NCI-H128 (cell line): ENCODE data around the gene UBA52.
"Not testable (repeated sequence)": the region's sequence is repeated elsewhere in the genome, so short reads cannot be mapped to it uniquely, and the experiment has no call there.

Experiments
- DNase-seq: peaks from one replicate; lab custom pipeline; 2025; ENCODE audit not compliant: unreplicated experiment; lab: John Stamatoyannopoulos, UW

The UBA52 gene

DNA sequence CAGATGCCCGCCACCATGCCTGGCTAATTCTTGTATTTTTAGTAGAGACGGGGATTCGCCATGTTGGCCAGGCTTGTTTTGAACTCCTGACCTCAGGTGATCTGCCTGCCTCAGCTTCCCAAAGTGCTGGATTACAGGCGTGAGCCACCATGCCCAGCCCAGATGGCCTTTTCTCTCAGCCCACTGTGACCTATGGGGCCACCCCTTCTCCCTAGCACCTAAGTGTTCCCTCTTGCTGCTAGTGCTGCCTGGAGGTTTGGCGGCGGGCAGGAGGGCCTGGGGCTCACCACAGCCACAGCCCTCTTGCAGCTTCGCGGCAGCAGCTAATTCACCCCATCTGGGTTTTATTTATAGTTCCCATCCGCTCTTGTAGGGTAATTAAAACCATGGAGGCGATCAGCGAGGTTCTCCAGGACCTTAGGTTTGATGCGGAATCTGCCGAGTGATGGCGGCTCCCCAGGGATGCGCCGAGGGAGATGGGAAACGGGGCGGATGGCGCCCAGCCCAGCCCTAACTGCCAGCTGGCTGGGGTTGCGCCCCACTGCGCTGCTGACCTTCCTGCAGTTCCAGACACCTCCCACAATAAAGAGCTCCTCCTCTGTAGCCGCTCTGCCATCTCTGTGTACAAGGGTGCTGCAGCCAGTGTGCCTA is 20.2 kb downstream of the UBA52 start:
- DNase-seq, result no peak

DNA sequence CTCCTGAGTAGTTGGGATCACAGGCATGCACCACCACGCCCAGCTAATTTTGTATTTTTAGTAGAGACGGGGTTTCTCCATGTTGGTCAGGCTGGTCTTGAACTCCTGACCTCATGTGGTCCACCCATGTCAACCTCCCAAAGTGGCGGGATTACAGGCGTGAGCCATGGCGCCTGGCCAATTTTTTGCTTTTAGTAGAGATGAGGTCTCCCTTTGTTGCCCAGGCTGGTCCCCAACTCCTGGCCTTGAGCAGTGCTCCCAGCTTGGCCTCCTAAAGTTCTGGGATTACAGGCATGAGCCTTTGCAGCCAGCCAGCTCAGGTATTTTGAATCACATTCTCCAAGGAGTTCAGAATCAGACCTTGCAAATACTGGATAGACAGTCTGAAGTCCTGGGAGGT is 21.1 kb downstream of the UBA52 start:
- DNase-seq, result not testable (repeated sequence)

DNA sequence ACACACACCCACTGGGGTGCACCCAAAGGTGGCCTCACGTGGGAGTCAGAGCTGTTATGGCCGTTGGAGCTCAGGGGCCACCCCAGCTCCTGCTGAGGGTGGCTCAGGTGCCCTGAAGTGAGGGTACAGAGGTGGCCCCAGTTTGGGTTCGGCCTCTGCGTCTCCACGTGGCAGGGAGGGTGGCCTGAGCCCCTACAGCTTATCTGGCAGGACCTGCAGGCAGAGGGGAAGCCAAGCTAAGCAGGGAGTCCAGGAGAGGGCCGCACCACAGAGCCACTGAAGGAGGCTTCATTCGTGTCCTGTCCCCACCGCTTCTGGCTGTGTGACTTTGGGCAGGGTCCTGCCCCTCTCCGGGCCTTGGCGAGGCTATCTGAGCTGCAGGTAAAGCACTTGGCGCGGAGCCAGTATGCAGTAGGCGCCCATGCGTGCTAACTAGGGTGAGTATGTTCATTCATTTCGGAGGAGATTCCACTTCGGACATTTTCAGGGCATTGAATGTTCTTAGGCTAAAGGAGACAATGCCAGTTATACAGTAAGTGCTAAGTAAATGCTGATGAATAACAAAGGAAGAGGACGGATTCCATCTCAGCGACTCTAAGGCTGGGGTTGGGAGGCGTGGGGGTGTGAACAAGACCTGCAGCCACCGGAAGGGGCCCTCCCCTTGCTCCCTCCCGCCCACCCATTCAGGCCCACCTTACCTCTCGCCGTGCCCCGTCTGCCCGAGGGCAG is 21.9 kb downstream of the UBA52 start:
- no peak for DNase-seq

DNA sequence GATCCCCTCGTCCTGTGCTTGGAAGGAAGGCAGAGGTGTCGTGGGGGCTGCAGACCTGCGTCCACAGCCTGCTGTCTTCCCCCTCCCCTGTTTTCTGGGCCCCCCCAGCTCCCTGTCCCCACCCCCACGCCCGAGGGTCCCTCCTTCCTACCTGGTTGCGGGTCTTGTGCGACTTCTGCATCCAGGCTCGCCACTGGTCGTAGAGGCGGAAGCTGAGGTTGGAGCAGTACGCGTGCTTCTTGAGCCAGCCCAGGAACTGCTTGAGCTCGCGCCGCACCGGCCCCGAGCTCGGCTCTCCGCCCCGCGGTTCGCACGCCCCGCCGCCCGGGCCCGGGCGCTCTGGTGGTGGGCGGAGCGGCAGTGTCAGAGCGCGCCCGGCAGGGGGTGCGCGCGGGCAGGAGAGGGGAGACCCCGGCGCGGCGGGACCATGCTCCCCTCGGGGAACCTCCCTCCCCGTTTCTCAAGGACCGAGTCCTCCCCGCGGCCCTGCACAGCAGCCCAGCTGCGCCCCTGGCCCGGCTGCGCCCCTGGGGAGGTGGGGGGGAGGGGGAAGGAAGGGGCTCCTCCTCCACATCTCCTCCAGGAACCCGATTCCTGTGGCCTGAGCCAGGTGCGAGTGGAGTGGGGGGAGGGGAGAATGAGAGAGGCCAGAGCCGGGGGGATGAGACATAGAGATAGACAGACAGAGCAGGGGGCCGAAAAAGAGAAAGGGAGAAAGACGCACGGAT is 22.6 kb downstream of the UBA52 start:
- peak; percentile 36 for DNase-seq

DNA sequence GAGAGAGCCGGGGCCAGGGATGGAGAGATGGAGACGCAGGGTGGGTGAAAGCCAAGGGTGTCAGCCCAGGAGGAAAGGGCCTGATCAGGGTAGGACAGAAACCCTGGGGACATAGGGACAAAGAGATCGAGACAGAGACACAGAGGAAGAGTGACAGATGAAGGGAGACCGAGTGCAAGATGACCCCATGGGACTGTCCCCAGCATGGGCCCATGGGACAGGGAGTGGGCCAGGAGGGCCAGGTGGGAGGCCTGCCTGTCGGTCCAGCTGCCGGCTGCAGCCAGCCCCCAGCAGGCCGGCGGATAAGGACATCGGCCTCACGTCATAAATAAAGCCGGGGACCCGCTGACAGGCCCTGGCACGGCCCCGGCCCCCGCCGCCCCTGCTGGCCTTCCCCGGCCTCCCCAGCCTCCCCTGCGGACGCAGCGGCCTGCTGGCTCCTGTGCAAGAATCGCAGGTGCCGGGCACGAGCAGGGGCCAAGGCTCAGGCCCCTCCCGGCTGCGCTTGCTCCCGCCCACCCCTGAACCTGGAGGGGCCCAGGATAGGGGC is 23.2 kb downstream of the UBA52 start:
- DNase-seq, result no peak

DNA sequence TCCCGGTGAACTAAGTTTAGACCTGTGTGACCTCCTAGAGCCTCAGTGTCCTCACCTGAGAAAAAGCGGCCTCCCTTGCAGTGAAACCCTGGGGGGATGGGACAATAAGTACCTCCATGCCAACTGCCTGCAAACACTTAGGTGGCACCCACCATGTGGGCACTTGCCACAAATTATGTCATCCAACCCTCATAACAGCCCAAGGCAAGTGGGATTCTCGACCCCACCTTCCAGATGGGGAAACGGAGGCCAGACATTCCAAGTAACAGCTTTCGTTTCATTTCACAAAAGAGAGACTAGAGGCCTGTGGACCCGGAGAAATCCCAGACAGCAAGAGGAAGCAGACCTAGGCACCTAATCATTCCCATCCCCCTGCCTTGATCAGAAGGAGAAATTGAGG is 23.8 kb downstream of the UBA52 start:
- DNase-seq, result no peak

DNA sequence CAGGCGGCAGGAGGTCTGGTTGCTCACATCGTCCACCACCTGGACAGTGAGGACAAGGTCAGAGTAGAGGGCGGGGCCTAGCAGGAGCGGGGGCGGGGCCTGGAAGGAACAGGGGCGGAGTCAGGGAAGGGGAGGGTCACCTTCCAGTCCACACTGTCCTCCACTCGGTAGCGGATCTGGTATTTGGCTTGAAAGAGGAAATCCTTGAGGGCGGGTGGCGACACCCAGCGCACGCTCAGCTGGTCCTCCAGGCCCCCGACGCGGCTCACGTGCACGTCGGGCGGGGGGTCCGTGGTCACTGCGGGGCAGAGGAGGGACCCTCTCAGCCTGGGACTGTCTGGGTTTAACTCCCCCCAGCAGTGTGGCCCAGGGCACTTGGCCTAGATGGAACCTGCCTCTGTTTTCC is 25.1 kb downstream of the UBA52 start:
- no peak for DNase-seq

DNA sequence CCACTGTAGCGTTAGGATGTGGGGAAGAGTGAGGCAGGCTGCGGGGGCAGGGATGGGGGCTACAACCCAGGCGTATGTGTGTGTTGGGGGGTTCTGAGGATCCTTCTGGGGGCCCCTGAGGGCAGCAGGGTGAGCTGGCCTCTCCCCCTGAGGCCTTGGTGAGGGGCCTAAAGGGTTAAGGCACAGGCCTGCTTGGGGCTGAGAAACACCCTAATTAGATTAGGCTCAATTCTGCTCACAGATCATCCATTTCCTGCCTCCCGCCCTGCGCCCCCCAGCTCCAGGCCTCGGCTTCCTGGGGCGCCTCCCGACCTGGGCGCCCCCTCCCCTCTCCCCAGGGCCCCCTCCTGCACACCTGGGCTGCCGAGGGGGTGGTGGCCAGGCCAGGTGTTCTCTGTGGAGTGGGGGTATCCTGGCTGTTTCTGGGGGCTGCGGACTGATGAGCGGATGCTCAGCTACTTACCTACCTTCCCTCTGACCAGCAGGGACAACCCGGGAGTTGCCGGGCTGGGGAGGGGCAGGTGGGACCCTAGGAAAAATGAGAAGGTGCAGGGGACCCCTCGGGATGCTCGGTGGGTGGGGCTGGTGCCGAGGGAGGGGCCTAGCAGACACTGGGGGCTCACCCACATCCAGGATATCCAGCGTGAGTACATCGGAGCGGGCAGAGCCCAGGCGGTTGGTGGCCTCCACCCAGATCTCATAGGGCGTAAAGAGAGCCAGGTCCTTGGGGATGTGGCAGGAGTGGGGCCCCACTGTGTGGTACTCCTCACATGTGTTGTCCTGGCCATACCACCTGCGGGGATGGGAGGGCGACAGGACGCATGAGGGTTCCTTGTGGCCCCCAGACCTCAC is 26.4 kb downstream of the UBA52 start:
- DNase-seq, result no peak

DNA sequence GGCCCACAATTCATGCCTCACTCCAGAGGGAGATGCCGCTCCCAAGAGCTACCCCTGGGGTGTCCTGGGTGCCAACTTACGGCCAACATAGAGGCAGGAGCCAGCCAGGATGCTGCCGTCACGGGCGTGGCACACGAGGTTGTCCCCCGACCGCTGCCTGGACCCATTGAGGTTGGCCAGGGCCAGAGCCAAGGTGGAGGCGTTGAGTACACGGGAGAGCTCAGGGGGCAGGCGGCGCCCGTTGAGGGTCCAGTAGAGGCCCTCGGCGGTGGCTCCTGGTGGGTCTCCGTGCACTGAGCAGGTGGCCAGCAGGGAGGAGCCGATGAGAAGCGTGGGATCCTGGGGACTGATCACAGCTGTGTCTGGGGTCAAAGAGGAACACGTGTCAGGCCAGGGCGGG is 27.8 kb downstream of the UBA52 start:
- no peak for DNase-seq

DNA sequence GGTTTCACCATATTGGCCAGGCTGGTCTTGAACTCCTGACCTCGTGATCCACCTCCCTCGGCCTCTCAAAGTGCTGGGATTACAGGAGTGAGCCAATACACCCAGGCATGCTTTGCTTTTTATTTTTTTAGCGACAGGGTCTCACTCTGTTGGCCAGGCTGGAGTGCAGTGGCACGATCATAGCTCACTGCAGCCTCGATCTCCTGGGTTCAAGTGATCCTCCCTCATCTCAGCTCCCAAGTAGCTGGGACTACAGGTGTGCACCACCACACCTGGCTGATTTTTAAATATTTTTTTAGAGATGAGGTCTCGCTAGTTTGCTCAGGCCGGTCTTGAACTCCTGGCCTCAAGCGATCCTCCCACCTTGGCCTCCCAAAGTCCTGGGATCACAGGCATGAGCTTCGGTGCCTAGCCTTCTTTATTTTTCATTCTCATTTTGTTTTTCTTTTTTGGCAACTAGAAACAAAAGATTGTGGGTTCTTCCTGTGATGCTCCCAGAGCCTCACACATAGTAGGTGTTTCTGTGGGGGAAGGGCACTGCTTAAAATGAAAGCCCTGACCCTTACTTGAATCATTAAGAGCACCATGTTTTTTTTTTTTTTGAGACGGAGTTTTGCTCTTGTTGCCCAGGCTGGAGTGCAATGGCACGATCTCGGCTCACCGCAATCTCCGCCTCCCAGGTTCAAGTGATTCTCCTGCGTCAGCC is 29.2 kb downstream of the UBA52 start:
- not testable (repeated sequence) for DNase-seq

DNA sequence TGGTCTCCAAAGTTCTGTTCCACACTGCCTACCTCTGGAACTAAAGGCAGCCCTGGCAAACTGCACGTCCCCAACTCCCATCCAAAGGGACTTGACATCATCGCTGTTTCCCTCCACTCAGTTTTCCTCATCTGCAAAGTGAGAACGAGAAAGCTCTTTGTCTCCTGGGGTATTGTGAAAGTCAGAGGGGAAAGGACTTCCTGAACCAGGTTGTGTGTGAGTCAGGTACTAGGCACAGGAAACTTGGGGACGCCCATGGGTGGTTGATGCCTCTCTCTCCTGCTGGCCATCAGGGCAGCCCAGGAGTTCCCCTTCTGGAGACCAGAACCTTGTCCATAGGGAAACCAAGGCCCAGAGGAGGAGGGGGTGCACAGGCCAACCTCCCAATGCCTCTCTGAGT is 30.2 kb downstream of the UBA52 start:
- no peak for DNase-seq

DNA sequence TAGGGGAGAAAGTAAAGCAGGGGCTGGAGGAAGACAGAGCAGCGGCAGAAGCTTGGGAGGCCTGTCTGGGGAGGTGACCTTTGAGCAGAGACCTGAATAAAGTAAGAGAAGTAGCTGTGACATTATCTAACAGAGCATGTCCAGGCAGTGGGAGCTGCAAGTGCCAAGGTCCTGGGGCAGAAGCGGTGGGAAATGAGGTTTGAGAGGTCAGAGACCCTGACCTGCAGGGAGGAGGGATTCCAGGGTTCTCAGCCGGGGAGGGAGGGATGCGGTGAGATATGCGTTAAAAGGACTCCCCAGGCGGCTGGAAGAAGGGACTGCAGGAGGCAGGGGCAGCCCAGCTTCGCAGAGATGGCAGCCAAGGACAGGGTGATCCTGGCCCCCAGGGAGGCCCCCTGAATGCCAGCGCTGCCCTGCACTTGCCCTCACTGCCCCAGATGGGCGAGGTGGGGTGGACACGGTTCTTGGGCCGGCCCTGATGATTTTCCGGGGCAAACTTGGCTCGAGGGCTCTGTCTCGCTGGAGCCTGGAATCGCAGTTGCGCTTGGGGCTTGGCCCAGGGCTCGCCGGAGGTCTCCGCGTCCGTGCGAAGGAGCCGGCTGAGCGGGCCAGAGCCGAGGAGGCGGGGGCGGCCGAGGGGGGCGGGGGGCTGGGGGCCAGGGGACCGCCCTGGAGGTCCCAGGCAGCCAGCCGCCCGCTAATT is 31.7 kb downstream of the UBA52 start:
- no peak for DNase-seq

DNA sequence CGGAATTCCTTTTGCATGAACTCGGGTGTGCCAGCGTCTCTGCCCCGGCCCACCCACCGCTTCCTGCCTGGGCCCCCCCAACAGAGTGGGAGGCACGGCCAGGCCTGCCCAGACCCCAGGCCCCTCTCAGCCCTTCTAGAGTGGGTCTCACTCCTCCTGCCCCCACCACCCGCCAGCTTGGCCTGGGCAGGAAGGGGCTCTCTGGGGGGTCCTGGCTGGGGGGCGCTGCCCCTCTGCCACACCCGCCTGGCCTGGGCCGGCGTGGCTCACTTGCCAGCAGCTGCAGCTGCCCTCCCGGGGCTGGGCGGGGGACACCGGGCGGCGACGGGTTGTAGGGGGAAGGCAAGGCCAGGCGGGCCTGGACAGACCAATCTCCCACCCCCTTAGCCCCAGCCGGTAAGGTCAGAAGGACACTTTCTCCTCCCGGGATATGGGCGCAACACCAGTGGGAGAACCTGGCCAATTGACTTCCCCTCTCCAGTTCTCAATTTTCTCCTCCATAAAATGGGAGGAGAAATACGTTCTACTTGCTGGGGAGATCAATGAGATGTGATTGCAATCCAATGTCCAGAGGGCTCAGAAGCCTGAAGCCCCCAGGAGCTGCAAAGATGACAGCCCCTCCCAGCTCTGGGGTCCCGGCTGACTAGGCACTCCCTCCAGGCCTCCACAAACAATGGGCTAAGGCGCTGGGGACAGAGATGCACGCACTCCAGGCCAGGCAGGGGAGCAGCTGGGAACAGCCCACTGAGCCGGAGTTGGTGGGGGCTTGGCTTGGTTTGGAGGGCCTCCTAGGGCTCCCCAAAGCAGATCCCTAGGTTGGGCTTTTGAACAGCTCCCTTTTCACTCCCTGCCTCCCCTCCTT is 32.5 kb downstream of the UBA52 start:
- no peak for DNase-seq

DNA sequence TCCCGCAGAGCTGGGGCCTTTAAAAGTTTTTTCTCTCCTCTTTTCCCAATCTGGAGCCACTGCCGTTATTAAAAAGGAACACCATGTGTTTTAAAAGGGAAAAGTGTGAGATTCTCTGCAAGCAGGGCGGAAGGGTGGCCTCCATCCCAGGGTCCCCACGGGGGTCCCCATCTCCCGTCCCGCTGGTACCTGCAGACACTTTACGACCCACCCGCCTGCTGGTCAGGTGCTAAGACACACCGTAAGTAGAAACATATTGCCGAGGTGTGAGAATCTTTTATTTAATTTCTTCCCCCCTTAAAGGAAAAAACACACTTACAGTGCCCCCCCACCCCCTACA is 33.1 kb downstream of the UBA52 start:
- DNase-seq, result no peak

DNA sequence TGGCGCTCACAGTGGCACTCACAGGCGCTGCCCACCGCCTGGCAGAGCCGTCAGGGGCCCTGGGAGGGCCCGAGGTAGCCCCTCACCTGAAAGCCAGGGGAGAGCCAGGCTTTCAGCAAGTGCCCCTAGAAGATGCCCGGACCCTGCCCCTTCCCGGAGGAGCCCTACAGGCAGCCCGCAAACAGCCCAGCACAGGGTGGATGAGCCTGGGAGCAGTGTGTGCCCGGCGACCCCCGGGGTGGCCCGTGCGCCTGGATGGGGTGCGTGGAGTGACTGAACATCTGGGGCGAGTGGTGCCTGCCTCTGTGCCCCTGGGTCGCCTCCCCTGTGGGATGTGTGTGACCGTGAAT is 33.5 kb downstream of the UBA52 start:
- no peak for DNase-seq

DNA sequence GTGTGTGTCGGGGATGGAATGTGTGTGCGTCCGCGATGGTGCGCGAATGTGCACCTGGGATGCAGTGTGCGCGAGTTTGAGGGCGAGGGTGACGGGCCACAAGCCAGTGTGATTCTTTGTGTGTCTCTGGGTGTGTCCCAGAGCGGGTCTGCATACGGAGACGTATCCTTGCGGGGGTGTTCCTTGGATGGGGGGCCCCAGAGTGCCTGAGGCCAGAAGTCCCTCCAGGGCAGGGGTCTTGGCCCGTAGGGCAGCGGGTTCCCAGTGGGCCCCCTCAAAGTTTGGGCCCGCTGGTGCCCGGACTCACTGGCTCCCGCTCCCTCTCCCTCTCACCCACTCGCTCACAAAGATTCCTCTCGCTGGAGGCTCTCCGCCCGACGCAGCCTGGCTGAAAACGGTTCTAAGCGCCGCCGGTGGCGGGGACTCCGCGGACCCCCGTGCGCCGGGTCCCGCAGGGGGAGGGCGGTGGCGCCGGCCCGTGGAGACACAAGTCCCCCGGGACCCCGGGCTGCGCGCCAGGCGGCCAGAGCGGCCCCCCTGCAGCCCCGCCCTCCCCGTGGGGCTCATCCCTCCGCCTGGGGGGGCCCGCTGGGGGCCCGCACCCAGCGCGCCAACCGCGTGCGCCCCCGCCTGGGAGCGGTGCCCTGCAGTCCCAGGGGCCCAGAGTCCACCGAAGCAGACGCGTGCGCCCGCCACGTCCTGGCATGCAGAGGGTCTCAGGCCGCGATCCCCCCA is 34.1 kb downstream of the UBA52 start:
- no peak for DNase-seq

DNA sequence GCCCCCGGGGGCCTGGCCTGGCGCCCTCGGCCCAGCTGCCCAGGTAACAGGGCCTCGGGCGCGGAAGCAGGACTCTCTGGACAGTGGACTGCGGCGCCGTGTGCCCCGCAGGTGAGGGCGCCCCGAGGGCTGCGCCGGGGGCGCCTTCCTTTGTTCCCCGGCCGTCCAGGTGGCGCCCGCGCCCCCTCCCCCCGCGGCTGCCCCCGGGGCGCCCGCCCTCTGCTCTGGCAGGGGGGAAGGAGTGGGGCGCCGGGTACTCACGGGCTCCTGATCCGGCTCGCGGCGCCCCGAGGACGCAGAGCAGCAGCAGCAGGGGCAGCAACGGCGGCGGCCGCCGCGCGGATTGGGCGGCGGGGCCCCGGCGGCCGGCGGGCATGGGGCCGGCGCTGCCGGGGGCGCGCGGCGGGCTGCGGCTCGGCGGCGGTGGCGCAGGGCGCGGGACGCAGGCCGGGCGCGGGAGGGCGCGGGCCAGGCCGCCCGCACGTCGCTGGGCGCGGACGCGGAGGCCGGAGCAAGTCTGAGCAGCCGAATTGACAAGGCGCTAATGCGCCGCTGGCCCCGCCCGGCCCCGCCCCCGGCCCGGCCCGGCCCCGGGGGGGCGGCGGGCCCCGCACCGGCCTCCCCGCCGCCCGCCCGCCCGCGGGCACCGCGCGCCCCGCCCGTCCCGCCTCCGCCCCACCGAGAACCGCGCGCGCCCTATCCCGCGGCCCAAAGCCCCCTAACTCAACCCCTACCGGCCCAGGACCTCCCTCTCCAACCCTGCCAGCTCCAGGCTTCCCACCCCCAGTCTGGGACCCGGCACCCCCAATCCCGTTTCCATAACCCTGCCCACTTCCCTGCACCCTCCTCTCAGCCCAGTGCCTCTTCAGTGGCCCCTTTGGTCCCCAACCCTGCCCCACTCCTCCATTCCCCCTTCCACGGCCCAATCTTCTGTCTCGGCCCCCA is 34.9 kb downstream of the UBA52 start, which contains the start of gene CRLF1:
TSS of gene CRLF1 (minus strand) at position 519 of the 945 bp plus-strand sequence. CDS start at position 376, 143 bp downstream.
- no peak for DNase-seq
